Mucosa of descending colon (tissue), 3 donors: ENCODE results near the gene ZNF575. TPM values are rescaled to one million over a fixed set of nuclear protein-coding genes. Genes with fewer than 3 reads are reported as not detected.

ENCODE experiments used
- ATAC-seq: fragments of 200-7000 bp; cut with Tn5 transposase; one replicate; pipeline ENCODE4 v1.9.1; 2020; ENCODE audit warnings: mild to moderate bottlenecking, moderate library complexity
- DNase-seq, 3 donors: peaks; one replicate each; pipeline ENCODE4 v3.0.0-alpha.2; 2020
- H3K36me3 ChIP-seq: fragments of 200-600 bp; one replicate; pipeline ENCODE4 v1.8.0; 2021; ENCODE audit warnings: low read depth, mild to moderate bottlenecking
- H3K4me1 ChIP-seq: fragments of 200-600 bp; one replicate; pipeline ENCODE4 v1.8.0; 2021; ENCODE audit warnings: low read depth, mild to moderate bottlenecking
- H3K4me3 ChIP-seq: fragments of 200-600 bp; one replicate; pipeline ENCODE4 v1.8.0; 2021; ENCODE audit warnings: mild to moderate bottlenecking
- H3K9me3 ChIP-seq: fragments of 200-600 bp; one replicate; pipeline ENCODE4 v1.8.0; 2021; ENCODE audit warnings: mild to moderate bottlenecking
- CTCF ChIP-seq: fragments of 200-600 bp; IDR thresholded peaks from one replicate; pipeline ENCODE4 v1.8.0; 2022; ENCODE audit warnings: antibody characterized with exemption, mild to moderate bottlenecking
- intact Hi-C, 2 donors: fragments of 100-400 bp; cut with DNase I in 1 of 2; cut with micrococcal nuclease in 1 of 2; formaldehyde crosslinking; loops; one replicate each; pipeline versions ENCODE4 v1.11.0 to v1.11.1; 2022; cut with DNase I, micrococcal nuclease
- total RNA-seq, 3 donors: library from RNA; stranded (reverse); fragmentation: NEBNext Ultra II Directional in 2 of 3; extraction: Animal tissue kit (Norgen Biotek cat#: 25700) in 2 of 3; gene quantifications; one replicate each; pipeline versions ENCODE4 v1.2.1 to v1.2.4, GENCODE V29; 2021 to 2023
- donor health status: DM: no; HTN: no; CAD: no; lungs with moderate emphysema.
- donor health status: DM: no; HTN: no; CAD: no.
- donor health status: DM: no; HTN: yes; CAD: no.

Gene ZNF575
- total RNA-seq, 3 donors from 2014 or later, result 9.1 to 18.2 (median 9.6) TPM

GRCh38 chr19:43504426-43505185, 28.4 kb upstream of the ZNF575 start, which contains the start of gene PHLDB3:
Gene PHLDB3, minus strand, starts transcription at chr19:43504746. Its CDS starts 628 bp downstream, at chr19:43504118.
- ATAC-seq, result peak; percentile 68
- Histone ChIP-seq H3K36me3 (no peaks in the 10 kb centered on the region), H3K4me3 (peak within 1 kb of the TSS; percentile 38), H3K9me3 (no peaks in the 10 kb centered on the region), H3K4me1 (peaks cover 4% of the 10 kb centered on the region)
- DNase-seq, result peak; percentile 52 to 79 (median 79)
- no peak for TF ChIP-seq CTCF
- intact Hi-C loops, result no loop called here

GRCh38 chr19:43505186-43505456, 27.9 kb upstream of the ZNF575 start:
- no peak for TF ChIP-seq CTCF
- Histone ChIP-seq H3K4me1 (peaks cover 4% of the 10 kb centered on the region), H3K4me3 (no peak overlapping the region), H3K9me3 (no peaks in the 10 kb centered on the region), H3K36me3 (no peaks in the 10 kb centered on the region)
- ATAC-seq, result no peak
- DNase-seq, result no peak
- intact Hi-C loops, result no loop called here

GRCh38 chr19:43505941-43506340, 27.0 kb upstream of the ZNF575 start:
- Histone ChIP-seq H3K9me3 (no peaks in the 10 kb centered on the region), H3K4me3 (no peak overlapping the region), H3K36me3 (no peaks in the 10 kb centered on the region), H3K4me1 (peaks cover 4% of the 10 kb centered on the region)
- no peak for TF ChIP-seq CTCF
- no peak for ATAC-seq
- DNase-seq, result no peak
- intact Hi-C loops, result no loop called here

- Histone ChIP-seq H3K36me3 (no peaks in the 10 kb centered on the region), H3K4me1 (peaks cover 4% of the 10 kb centered on the region), H3K4me3 (no peak overlapping the region), H3K9me3 (no peaks in the 10 kb centered on the region)
- ATAC-seq (no peak), DNase-seq (no peak)
- intact Hi-C loops, result no loop called here
- TF ChIP-seq CTCF, result no peak
Observed at GRCh38 chr19:43506629-43507028, 26.4 kb upstream of the ZNF575 start.

GRCh38 chr19:43507880-43508279, 25.1 kb upstream of the ZNF575 start:
- TF ChIP-seq CTCF, result no peak
- intact Hi-C loops, result no loop called here
- no peaks in the 10 kb centered on the region for H3K36me3 ChIP-seq
- ATAC-seq, result no peak
- no peaks in the 10 kb centered on the region for H3K9me3 ChIP-seq
- H3K4me3 ChIP-seq, result no peak overlapping the region
- peaks cover 4% of the 10 kb centered on the region for H3K4me1 ChIP-seq
- DNase-seq, result no peak
